Measurements from ENCODE around the gene KCNH8. TPM values are rescaled to one million over a fixed set of nuclear protein-coding genes. Genes with fewer than 3 reads are reported as not detected.

The KCNH8 gene
- total RNA-seq, 1 experiment from 2014 or later = not detected

GRCh38 chr3:19427422-19428149 is 279.3 kb downstream of the KCNH8 start:
- in situ Hi-C loops (cut with HindIII; ENCODE audit: low pct_unique_long_range_greater_than_20kb, low sequenced_read_pairs) = no loop called here
- DNase-seq (ENCODE audit: low read depth, low spot score) = no peak

DNA sequence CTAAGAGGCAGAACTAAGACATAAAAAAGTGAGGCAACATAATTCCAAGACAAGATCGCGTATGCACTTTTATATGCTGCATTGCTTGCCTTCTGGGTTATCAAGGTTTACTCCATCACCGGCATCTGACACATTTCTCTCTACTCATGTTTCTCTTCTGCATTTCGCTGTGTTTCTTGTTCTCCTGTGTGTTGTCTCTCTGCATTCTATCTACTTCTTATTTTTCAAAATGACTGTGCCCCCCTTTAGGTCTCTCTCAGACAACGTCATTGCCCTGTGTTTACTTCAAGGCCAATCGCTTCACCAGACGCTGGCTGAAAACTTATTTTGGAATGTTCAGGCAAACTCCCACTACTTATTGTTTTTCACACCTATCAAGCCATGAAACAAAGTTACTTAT is 280.4 kb downstream of the KCNH8 start:
- no peak for ATAC-seq
- H3K4me1 ChIP-seq (ENCODE audit: control insufficient read depth, insufficient read depth, low read length) = no peaks in the 10 kb centered on the region
- intact Hi-C loops (cut with micrococcal nuclease; ENCODE audit: unreplicated experiment) (no loop called here), in situ Hi-C loops (cut with HindIII; ENCODE audit: low pct_unique_long_range_greater_than_20kb, low sequenced_read_pairs) (no loop called here)
- H3K36me3 ChIP-seq (ENCODE audit: control insufficient read depth, insufficient read depth, low read length) = no peaks in the 10 kb centered on the region
- no TSS peak for BruUV-seq (replicated peaks)
- no peaks in the 10 kb centered on the region for H3K9me3 ChIP-seq (ENCODE audit: control insufficient read depth, insufficient read depth, low read depth, low read length)
- no peak for TF ChIP-seq POLR2AphosphoS5 (IDR thresholded peaks at IDR 0.05; ENCODE audit: low read depth, low read length)
- TF ChIP-seq, protein P1, sequence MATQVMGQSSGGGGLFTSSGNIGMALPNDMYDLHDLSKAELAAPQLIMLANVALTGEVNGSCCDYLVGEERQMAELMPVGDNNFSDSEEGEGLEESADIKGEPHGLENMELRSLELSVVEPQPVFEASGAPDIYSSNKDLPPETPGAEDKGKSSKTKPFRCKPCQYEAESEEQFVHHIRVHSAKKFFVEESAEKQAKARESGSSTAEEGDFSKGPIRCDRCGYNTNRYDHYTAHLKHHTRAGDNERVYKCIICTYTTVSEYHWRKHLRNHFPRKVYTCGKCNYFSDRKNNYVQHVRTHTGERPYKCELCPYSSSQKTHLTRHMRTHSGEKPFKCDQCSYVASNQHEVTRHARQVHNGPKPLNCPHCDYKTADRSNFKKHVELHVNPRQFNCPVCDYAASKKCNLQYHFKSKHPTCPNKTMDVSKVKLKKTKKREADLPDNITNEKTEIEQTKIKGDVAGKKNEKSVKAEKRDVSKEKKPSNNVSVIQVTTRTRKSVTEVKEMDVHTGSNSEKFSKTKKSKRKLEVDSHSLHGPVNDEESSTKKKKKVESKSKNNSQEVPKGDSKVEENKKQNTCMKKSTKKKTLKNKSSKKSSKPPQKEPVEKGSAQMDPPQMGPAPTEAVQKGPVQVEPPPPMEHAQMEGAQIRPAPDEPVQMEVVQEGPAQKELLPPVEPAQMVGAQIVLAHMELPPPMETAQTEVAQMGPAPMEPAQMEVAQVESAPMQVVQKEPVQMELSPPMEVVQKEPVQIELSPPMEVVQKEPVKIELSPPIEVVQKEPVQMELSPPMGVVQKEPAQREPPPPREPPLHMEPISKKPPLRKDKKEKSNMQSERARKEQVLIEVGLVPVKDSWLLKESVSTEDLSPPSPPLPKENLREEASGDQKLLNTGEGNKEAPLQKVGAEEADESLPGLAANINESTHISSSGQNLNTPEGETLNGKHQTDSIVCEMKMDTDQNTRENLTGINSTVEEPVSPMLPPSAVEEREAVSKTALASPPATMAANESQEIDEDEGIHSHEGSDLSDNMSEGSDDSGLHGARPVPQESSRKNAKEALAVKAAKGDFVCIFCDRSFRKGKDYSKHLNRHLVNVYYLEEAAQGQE (IDR thresholded peaks at IDR 0.05; ENCODE audit: insufficient read depth in 1 of 2, low read depth in 2 of 2, low read length in 1 of 2) = no peak
- no peaks in the 10 kb centered on the region for H3K27me3 ChIP-seq (ENCODE audit: control insufficient read depth, insufficient read depth, low read length)
- ChIA-PET CTCF (no interaction called here), POLR2A (no interaction called here)
- no peak overlapping the region for H3K4me3 ChIP-seq (ENCODE audit: low read depth in 2 of 2, low read length in 2 of 2)
- no peak overlapping the region for H3K27ac ChIP-seq (ENCODE audit: low read length)
- no peak for DNase-seq (ENCODE audit: low read depth, low spot score)

More at GRCh38 chr3:19427422-19428149, 279.3 kb downstream of the KCNH8 start:
- intact Hi-C loops (cut with micrococcal nuclease; ENCODE audit: unreplicated experiment) = no loop called here
- ChIA-PET CTCF (no interaction called here), POLR2A (no interaction called here)
- H3K9me3 ChIP-seq (ENCODE audit: control insufficient read depth, insufficient read depth, low read depth, low read length) = no peaks in the 10 kb centered on the region
- H3K4me3 ChIP-seq (ENCODE audit: low read depth in 2 of 2, low read length in 2 of 2) = no peak overlapping the region
- TF ChIP-seq CTCF (IDR thresholded peaks at IDR 0.05) (no peak), POLR2AphosphoS5 (IDR thresholded peaks at IDR 0.05; ENCODE audit: low read depth, low read length) (no peak), SIN3A (IDR thresholded peaks at IDR 0.05; ENCODE audit: borderline replicate concordance, insufficient read depth, low read depth, low read length) (no peak), TCF7L2 (IDR thresholded peaks at IDR 0.05; ENCODE audit: low read depth, low read length) (no peak)
- TF ChIP-seq, protein P1 (IDR thresholded peaks at IDR 0.05; ENCODE audit: insufficient read depth in 1 of 2, low read depth in 2 of 2, low read length in 1 of 2) = no peak
- H3K27ac ChIP-seq (ENCODE audit: low read length) = no peak overlapping the region
- no peaks in the 10 kb centered on the region for H3K36me3 ChIP-seq (ENCODE audit: control insufficient read depth, insufficient read depth, low read length)
- no peaks in the 10 kb centered on the region for H3K27me3 ChIP-seq (ENCODE audit: control insufficient read depth, insufficient read depth, low read length)
- ATAC-seq = no peak
- H3K4me1 ChIP-seq (ENCODE audit: control insufficient read depth, insufficient read depth, low read length) = no peaks in the 10 kb centered on the region
- no TSS peak for BruUV-seq (replicated peaks)

Data from Panc1 (cell line).